SK-MEL-5 (cell line): Measurements from ENCODE around the gene MORN5. TPM values are rescaled to one million over a fixed set of nuclear protein-coding genes. Genes with fewer than 3 reads are reported as not detected.

ENCODE experiments used
- DNase-seq: peaks from one replicate; pipeline ENCODE4 v3.0.0-alpha.2; 2016; ENCODE audit warnings: low read depth, low spot score
- in situ Hi-C: cut with HindIII; loops from 2 replicates; pipeline ENCODE4 v1.10.0; 2016; ENCODE audit warnings: low sequenced_read_pairs, high pct_unique_total_duplicates, low pct_unique_long_range_greater_than_20kb
- small RNA-seq, 2 experiments: library from RNA; depleted of rRNA; stranded (forward); fragments of <200 nt; gene quantifications; one replicate each; pipeline ENCODE3, GENCODE V24; 2014
- total RNA-seq: library from RNA; depleted of rRNA; stranded (reverse); fragments of >200 nt; shearing (Covaris generic); gene quantifications from 2 replicates; pipeline ENCODE4 v1.2.3, GENCODE V29; 2014; rRNA removed

The MORN5 gene
- total RNA-seq, 1 experiment from 2014 or later = 0.32 TPM

- DNase-seq = no peak
- in situ Hi-C loops = no loop called here
These were observed 73.1 kb downstream of the MORN5 start for GRCh38 chr9:122232796-122233306.

- in situ Hi-C loops = no loop called here
- DNase-seq = no peak
These were observed 74.5 kb downstream of the MORN5 start for GRCh38 chr9:122234022-122234748.

GRCh38 chr9:122236681-122237080 lies 77.0 kb downstream of the MORN5 start:
- in situ Hi-C loops = no loop called here

GRCh38 chr9:122239722-122240121 lies 80.0 kb downstream of the MORN5 start:
- in situ Hi-C loops = no loop called here
- DNase-seq = no peak

More at GRCh38 chr9:122236681-122237080, 77.0 kb downstream of the MORN5 start:
- no peak for DNase-seq

GRCh38 chr9:122244349-122244748 lies 84.6 kb downstream of the MORN5 start:
- no peak for DNase-seq
- in situ Hi-C loops = no loop called here

- in situ Hi-C loops = no loop called here
These were observed 87.0 kb downstream of the MORN5 start for GRCh38 chr9:122246666-122247065.

GRCh38 chr9:122248448-122248865 lies 88.7 kb downstream of the MORN5 start:
- in situ Hi-C loops = no loop called here
- no peak for DNase-seq

More at GRCh38 chr9:122246666-122247065, 87.0 kb downstream of the MORN5 start:
- DNase-seq = no peak

Small RNA genes lying within 50 kb of the gene (small RNA-seq; reads per million reads assigned to genes)
- gene MIR4478 = 0 reads per million in 2 experiments

Other genes starting within 250 kb of the MORN5 start
- 1.4 and 1.6 TPM in 2 replicates for gene TTLL11, start 66.6 kb upstream of the MORN5 start, total RNA-seq
- gene NDUFA8, start 129 bp upstream of the MORN5 start, total RNA-seq = 68.6 and 82.0 TPM in 2 replicates
- 2.3 and 2.4 TPM in 2 replicates for gene LHX6, start 69.0 kb downstream of the MORN5 start, total RNA-seq
- gene RBM18, start 104.9 kb downstream of the MORN5 start, total RNA-seq = 18.0 and 22.5 TPM in 2 replicates
- gene MRRF, start 105.0 kb downstream of the MORN5 start, total RNA-seq = 94.4 and 101 TPM in 2 replicates
- 0.03 and 0.53 TPM in 2 replicates for gene PTGS1, start 211.1 kb downstream of the MORN5 start, total RNA-seq